SK-N-MC (cell line): ENCODE results near the gene TMPRSS6.

Experiments used
- EZH2 ChIP-seq: fragments of 200-600 bp; sonication (generic); IDR thresholded peaks from one replicate; pipeline ENCODE4 v1.6.1; 2017; ENCODE audit warnings: antibody characterized with exemption
- POLR2AphosphoS5 ChIP-seq: IDR thresholded peaks from 2 replicates; pipeline ENCODE4 v1.6.1; 2012; ENCODE audit warnings: mild to moderate bottlenecking, low read depth, low read length, borderline replicate concordance

- TF ChIP-seq EZH2 (no peak), POLR2AphosphoS5 (no peak)
These were observed 4.2 kb upstream of the TMPRSS6 start for GRCh38 chr22:37113757-37114156.
